ENCODE results near the gene PAIP1.
"Not testable (repeated sequence)": the region's sequence is repeated elsewhere in the genome, so short reads cannot be mapped to it uniquely, and the experiment has no call there.

The PAIP1 gene

GRCh38 chr5:43514816-43515677, 41.8 kb downstream of the PAIP1 start, which contains the start of gene C5orf34:
TSS of gene C5orf34 (minus strand) at chr5:43515148. CDS start at chr5:43509339, 5,809 bp downstream.
- peak; percentile 97 for DNase-seq

- no peak for DNase-seq
Measured at GRCh38 chr5:43514471-43514815, 42.4 kb downstream of the PAIP1 start.

DNA sequence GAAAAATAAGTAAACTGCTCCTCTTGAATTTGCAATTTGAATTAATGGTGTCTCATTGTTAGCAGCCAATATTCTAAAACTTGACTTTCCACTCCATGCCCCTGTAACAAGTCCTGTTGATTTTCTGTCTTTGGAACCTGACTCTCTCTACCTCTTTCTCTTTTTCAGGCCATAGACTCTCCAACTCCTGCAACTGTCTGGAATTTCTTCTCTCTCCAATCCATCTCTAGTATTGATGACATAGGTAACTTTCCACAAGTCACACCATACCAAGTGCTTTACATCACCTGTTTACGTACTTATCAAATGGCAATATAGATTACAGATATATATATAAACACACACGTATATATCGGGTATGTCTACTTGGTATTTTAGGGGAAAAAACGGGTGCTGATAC, 42.9 kb downstream of the PAIP1 start:
- DNase-seq = no peak

DNA sequence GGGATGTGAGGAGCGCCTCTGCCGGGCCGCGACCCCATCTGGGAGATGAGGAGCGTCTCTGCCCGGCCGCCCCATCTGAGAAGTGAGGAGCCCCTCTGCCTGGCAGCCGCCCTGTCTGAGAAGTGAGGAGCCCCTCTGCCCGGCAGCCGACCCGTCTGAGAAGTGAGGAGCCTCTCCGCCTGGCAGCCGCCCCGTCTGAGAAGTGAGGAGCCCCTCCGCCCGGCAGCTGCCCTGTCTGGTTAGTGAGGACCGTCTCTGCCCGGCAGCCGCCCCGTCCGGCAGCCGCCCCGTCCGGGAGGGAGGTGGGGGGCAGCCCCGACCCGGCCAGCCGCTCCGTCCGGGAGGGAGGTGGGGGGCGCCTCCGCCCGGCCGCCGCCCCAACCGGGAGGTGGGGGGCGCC, 45.8 kb downstream of the PAIP1 start:
- not testable (repeated sequence) for DNase-seq

- no peak for DNase-seq
Measured at GRCh38 chr5:43498581-43498980, 58.3 kb downstream of the PAIP1 start.

DNA sequence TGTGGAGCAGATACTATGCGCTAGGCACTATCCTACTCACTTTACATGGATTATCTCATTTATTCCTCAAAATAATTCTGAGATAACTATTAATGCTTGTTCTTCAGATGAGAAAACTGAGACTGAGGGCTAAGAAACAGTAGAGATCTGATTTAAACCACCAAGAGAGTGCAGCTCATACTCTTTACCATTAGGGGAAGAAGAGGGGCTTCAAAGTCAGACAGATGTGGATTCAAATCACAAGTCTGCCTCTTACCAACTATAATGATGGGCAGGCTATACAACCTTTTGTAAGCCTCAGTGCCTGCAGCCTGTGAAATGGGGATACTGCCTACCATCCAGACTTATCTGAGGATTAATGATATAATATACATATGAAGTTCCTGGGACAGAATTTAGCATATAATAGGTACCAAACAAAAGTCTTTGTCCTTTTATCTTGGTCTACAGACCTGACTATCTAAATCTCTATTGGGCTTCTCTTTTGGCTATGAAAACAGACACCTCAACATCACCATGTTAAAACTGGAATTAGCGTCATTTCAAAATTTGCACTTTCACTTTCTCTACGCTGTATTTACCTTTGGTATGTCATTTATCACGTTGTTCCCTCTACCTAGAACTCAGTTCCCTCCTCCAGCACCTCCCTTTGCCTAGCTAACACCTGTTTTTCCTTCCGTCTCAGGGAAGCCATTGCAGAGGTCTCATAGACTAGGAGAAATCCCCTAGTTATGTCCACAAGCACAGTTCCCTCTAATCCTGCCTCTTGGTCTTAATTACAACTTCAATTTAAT, 59.4 kb downstream of the PAIP1 start:
- no peak for DNase-seq

GRCh38 chr5:43491326-43491725, 65.6 kb downstream of the PAIP1 start:
- no peak for DNase-seq

- DNase-seq = no peak
Measured at GRCh38 chr5:43486353-43486752, 70.5 kb downstream of the PAIP1 start.

DNA sequence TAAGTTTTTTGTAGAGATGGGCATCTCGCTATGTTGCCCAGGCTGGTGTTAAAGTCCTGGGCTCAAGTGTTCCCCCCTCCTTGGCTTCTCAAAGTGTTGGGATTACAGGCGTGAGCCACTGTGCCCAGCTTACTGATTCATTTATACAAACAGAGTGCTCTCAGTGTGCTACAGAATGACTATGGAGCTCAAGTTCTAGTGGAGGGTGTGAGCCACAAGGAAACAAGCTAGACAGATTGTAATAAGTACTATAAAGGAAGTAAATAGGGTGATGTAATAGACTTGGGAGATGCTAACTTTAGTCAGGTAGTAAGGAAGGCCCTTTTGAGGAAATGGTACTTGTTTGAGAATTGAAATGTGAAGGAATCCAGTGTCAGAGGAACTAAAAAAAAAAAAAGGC, 71.5 kb downstream of the PAIP1 start:
- peak; percentile 17 for DNase-seq

GRCh38 chr5:43484106-43484849, 72.6 kb downstream of the PAIP1 start:
- DNase-seq = peak; percentile 91

DNA sequence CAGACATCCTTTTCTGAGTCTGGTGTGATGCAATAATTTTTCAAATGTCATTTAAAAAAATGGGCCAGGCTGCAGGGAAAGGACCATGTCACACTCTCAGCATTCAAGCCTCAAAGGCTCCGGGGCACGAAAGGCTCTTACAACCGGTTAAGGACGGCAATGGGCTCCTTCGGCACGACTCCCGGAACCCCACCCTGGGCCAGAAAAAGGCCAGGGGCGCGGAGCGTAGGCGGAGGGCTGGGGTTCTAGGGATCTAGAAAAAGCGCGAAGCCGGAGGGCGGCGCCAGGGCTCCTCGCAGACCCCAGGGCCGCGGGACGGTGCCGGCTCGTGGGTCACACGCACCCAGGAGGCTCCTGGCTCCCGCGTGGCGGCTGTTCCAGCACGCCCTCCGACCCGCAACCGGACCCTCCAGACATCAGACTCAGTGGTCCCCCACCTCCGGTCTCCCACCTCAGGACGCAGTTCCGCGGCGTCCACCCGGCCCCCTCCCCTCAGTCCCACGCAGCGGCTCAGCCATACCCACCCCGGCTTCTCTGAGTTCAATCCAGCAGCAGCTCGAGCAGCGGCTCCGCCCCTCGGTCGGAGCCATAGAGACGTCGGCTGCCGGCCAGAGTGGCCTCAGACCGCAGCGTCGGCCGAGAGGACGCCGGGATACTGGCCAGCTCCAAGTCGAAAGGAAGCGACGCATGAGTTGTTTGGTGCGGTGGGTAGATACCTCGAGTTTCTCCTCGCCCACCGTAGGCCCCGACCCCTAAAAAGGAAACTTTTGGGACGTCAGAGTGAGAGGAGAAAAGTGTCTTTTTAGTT, 73.4 kb downstream of the PAIP1 start, which contains the start of gene TMEM267:
Gene TMEM267 (minus strand): TSS at position 568 of the 808 bp plus-strand sequence. CDS start 29,896 bp downstream, outside the sequence.
- peak; percentile 92 for DNase-seq

DNA sequence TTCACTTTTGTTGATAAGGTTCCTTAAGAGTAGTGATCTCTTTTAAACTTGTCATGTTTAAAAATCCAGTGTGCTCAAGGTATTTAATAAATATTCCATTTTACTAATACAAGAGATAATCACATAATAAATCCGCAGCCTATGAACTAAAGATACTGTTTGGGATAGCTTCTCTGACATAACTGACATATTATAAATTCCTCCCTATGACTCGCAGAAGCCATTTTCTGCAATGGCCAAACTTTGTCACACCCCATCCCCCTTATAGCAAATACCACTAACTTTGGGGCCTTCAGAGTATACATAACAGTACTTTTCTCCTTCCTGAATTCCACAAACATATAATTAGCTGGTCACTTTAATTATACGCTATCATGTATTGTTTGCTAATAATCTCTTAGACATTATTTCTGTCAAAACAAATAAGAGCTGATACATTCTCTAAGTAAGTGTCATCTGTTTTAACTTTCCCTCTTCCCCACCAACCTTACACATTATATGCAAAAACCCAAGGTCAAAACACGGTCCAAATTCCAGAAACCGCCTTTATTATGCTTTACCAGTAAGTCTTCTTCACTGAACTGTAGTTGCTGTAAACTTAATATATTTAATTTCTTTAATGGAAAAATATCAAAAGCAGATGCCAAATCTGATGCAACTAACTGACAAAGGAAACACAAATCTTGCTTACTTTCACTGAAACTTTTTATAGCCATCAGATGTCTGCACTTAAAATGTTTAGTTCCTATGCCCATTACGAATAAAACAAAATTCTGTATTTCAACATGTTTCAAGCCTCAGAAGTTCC, 74.2 kb downstream of the PAIP1 start:
- peak; percentile 22 for DNase-seq

All from activated CD4-positive, alpha-beta T cell treated with anti-CD3 and anti-CD28 coated beads, Interleukin-2, Interleukin-6, amounts not matched to agents 100 ng/mL and 50 ng/mL, durations not matched to agents 16 hours and 8 hours (primary cell).